ENCODE data around the gene PPP6R2. TPM values are rescaled to one million over a fixed set of nuclear protein-coding genes. Genes with fewer than 3 reads are reported as not detected.
"Not testable (repeated sequence)": the region's sequence is repeated elsewhere in the genome, so short reads cannot be mapped to it uniquely, and the experiment has no call there.

PPP6R2 gene
- total RNA-seq, 2 experiments from 2014 or later: 38.3 to 41.2 TPM

DNA sequence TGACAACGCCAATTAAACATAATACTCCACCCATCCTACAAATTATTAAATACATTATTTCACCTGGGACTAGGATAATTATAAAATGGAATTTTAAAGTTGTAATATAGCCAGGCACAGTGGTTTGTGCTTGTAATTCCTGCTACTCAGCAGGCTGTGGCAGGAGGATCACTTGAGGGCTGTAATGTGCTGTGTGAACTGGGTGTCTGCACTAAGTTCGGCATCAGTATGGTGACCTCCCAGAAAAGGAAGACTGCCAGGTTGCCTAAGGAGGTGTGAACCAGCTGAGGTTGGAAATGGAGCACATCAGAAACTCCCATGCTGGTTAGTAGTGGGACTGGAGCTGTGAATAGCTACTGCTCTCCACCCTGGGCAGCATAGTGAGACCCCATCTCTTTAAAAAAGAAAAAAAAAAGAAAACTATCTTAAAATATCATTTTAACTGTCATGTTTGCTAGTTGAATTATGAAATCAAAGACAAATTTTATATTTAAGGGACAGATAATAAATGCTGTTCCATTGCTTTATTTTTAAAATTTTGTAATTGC, 28.0 kb downstream of the PPP6R2 start:
- no peaks in the 10 kb centered on the region for H3K9me3 Mint-ChIP-seq
- H3K4me1 Mint-ChIP-seq: peaks cover 12% of the 10 kb centered on the region
- no peaks in the 10 kb centered on the region for H3K27me3 Mint-ChIP-seq
- no peak for DNase-seq
- no peak overlapping the region for H3K27ac Mint-ChIP-seq
- H3K4me3 Mint-ChIP-seq: no peak overlapping the region
- peaks cover 17% of the 10 kb centered on the region for H3K36me3 Mint-ChIP-seq

DNA sequence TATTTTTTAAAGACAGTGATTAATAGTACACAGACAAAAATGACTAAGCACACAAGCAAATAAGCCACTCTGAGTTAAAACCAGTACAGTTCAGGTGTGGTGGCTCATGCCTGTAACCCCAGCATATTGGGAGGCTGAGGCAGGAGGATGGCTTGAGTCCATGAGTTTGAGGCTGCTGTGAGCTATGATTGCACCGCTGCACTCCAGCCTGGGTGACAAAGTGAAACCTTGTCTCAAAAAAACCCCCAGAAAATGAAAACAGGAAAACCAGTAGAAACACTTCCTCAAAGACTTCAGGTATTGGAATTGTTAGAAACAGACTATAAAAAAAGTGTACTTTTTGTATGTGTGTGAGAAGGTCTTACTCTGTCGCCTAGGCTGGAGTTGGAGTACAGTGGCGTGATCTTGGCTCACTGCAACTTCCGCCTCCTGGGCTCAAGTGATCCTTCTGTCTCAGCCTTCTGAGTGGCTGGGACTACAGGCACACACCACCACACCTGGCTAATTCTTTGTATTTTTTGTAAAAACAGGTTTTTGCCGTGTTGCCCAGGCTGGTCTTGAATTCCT, 33.0 kb downstream of the PPP6R2 start:
- no peak overlapping the region for H3K4me3 Mint-ChIP-seq

DNA sequence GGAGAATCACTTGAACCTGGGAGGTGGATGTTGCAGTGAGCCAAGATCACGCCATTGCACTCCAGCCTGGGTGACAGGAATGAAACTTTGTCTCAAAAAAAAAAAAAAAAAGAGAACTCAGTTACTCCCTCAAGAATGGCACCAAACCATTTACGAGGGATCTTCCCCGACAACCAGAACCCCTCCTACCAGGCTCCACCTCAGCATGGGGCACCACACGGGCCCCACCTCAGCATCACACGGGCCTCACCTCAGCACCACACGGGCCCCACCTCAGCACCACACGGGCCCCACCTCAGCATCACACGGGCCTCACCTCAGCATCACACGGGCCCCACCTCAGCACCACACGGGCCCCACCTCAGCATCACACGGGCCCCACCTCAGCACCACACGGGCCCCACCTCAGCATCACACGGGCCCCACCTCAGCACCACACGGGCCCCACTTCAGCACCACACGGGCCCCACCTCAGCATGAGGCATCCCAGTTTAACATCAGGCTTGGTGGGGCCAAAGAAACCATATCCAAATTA, 38.0 kb downstream of the PPP6R2 start:
- not testable (repeated sequence) for DNase-seq, H3K9me3 Mint-ChIP-seq, H3K27ac Mint-ChIP-seq, H3K4me3 Mint-ChIP-seq, H3K27me3 Mint-ChIP-seq, H3K36me3 Mint-ChIP-seq, H3K4me1 Mint-ChIP-seq

More for the DNA sequence above, 33.0 kb downstream of the PPP6R2 start:
- Mint-ChIP-seq H3K27me3 (no peaks in the 10 kb centered on the region), H3K27ac (peak overlapping the region; percentile 63), H3K9me3 (no peaks in the 10 kb centered on the region), H3K36me3 (peaks cover 19% of the 10 kb centered on the region), H3K4me1 (peaks cover 10% of the 10 kb centered on the region)
- no peak for DNase-seq

DNA sequence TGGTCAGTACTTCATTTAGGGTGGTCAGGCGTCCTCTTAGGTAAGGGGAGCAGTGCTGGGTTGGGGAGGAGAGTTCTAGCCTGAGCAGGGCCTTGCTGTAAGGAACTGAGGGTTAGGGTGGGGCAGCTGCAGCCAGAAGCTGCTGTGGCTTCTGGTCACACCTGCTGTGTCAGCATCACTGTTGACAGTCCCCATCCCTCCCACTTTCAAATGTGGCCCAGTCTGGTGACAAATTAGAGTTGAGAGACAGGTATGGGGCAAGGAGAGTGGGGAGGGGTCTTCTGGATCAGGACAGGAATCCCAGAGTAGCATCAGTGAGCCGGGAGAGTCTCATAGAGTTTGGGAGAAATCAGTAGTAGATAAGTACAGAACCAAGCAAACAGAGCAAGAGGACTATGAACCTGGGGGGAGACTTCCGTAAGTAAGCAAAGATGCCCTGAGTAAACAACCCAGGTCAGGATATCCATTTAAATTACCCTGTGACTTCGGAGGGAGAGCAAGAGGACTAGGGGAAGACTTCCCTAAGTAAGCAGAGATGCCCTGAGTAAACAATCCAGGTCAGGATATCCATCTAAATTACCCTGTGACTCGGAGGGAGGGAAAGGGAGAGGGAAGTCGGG, 53.7 kb downstream of the PPP6R2 start:
- Mint-ChIP-seq H3K27me3 (no peaks in the 10 kb centered on the region), H3K4me3 (no peak overlapping the region), H3K36me3 (peaks cover 10% of the 10 kb centered on the region), H3K9me3 (no peaks in the 10 kb centered on the region), H3K4me1 (peaks cover 13% of the 10 kb centered on the region), H3K27ac (peak overlapping the region; percentile 2)
- no peak for DNase-seq

DNA sequence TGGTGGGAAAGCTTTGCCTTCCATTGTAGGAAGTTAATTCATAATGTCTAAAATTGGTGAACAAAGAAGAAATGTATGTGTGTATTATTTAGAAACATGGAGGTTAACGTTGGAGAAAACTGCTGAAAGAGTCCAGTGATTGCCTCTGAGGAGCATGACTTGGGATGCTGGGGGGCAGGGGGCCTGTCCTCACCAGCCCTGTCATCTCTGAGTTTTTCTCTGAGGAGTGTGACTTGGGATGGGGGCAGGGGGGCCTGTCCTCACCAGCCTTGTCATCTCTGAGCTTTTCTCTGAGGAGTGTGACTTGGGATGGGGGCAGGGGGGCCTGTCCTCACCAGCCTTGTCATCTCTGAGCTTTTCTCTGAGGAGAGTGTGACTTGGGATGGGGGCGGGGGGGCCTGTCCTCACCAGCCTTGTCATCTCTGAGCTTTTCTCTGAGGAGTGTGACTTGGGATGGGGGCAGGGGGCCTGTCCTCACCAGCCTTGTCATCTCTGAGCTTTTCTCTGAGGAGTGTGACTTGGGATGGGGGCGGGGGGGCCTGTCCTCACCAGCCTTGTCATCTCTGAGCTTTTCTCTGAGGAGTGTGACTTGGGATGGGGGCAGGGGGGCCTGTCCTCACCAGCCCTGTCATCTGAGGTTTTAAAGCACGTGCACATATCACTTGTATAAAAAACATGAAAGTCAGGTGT, 54.4 kb downstream of the PPP6R2 start:
- peaks cover 10% of the 10 kb centered on the region for H3K36me3 Mint-ChIP-seq
- peaks cover 13% of the 10 kb centered on the region for H3K4me1 Mint-ChIP-seq
- H3K9me3 Mint-ChIP-seq, H3K27ac Mint-ChIP-seq, H3K4me3 Mint-ChIP-seq, DNase-seq, H3K27me3 Mint-ChIP-seq: not testable (repeated sequence)

DNA sequence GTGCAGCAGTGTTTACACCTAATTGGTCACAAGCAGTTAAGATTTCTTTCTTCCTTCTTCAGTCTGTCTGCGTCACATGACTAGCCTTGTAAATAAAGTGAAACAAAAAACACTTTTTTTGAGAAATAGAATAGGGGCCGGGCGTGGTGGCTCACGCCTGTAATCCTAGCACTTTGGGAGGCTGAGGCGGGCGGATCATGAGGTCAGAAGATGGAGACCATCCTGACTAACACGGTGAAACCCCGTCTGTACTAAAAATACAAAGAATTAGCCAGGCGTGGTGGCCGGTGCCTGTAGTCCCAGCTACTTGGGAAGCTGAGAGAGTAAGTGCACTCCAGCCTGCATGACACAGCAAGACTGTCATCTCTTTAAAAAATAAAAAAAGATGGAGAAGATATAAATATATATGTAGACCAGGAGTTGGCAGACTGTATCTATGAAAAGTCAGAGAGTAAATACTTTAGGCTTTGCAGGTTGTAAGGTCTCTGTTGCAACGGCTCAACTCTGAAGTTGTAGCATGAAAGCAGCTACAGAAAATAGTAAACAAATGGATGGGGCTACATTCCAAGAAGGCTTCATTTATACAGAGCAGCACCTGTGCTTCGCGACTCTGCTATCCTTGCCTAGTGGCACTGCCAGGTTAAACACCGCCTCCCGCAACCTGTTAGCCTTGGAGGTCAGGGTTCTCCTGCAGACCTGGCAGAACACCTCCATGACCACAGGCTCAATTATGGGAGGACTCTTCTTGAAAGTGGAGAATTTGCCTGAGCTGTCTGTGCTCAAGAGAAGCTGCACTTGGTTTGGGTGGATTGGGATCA, 55.9 kb downstream of the PPP6R2 start:
- Mint-ChIP-seq H3K36me3 (peaks cover 3% of the 10 kb centered on the region), H3K4me1 (peaks cover 13% of the 10 kb centered on the region), H3K27ac (peak overlapping the region; percentile 34), H3K9me3 (no peaks in the 10 kb centered on the region), H3K27me3 (no peaks in the 10 kb centered on the region), H3K4me3 (no peak overlapping the region)
- DNase-seq: no peak

DNA sequence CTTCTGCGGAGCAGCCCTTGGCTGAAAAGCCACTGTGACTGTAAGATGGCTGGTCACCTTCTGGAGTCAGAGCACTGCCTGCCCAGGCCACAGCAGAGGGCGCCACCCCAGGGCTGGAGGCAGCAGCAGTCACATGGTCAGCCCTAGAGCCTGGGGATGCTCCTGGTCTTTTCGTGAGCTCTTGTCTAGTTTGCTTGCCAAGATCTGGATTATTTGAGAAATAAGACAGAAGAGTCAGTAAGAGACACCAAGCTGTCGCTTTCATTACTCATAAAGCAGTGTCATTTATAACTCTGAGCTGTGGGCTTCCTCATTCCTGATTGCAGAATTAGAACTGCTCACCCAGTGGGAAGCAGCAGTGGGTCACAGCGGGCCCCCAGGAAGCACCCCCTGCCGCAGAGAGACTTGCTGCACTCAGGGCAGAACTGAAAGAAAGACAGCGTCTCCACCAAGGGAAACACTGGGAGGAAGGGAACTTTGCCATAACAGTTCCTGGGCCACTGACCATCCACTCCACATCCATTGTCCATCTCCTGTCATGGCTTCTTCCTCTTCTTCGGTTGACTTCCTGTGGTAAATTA, 56.7 kb downstream of the PPP6R2 start:
- peak; percentile 28 for DNase-seq
- Mint-ChIP-seq H3K27ac (peak overlapping the region; percentile 68), H3K4me3 (no peak overlapping the region), H3K27me3 (no peaks in the 10 kb centered on the region), H3K4me1 (peaks cover 13% of the 10 kb centered on the region), H3K9me3 (no peaks in the 10 kb centered on the region), H3K36me3 (peaks cover 2% of the 10 kb centered on the region)

DNA sequence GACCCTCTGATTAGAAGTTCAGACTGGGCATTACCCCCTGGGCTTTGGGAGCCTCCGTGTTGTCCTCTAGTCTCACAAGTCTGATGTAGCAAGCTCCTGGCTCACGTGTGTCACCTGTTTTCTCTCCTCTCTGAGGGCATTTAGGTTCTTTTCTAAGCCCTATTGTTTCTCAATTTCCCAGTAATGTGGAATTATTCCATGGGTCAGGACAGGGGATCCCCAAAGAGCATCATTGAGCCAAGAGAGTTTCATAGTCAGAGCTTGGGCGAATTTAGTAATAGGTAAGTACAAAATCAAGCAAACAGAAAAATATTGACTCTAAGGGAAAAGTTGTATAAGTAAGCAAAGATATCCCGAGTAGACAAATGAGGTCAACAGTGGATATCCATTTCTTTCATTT, 57.3 kb downstream of the PPP6R2 start:
- no peaks in the 10 kb centered on the region for H3K9me3 Mint-ChIP-seq
- peaks cover 2% of the 10 kb centered on the region for H3K36me3 Mint-ChIP-seq
- no peak overlapping the region for H3K4me3 Mint-ChIP-seq
- H3K27me3 Mint-ChIP-seq: no peaks in the 10 kb centered on the region
- no peak for DNase-seq
- H3K4me1 Mint-ChIP-seq: peaks cover 13% of the 10 kb centered on the region
- H3K27ac Mint-ChIP-seq: peak overlapping the region; percentile 68

DNA sequence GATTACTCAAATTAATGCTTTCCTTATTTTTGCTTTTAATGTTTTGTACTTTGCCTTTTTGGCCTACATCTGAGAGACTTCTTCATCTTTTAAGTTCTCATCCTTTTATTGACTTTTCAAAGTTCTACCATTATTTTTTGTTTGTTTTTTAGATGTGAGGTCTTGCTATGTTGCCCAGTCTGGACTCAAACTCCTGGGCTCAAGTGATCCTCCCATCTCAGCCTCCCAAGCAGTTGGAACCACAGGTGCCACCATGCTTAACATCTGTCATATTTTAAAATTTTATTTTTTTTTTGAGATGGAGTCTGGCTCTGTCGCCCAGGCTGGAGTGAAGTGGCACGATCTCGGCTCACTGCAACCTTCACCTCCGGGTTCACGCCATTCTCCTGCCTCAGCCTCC, 57.8 kb downstream of the PPP6R2 start:
- Mint-ChIP-seq H3K9me3 (no peaks in the 10 kb centered on the region), H3K36me3 (peaks cover 2% of the 10 kb centered on the region), H3K4me1 (peaks cover 13% of the 10 kb centered on the region), H3K4me3 (no peak overlapping the region), H3K27ac (no peak overlapping the region), H3K27me3 (no peaks in the 10 kb centered on the region)
- DNase-seq: no peak

DNA sequence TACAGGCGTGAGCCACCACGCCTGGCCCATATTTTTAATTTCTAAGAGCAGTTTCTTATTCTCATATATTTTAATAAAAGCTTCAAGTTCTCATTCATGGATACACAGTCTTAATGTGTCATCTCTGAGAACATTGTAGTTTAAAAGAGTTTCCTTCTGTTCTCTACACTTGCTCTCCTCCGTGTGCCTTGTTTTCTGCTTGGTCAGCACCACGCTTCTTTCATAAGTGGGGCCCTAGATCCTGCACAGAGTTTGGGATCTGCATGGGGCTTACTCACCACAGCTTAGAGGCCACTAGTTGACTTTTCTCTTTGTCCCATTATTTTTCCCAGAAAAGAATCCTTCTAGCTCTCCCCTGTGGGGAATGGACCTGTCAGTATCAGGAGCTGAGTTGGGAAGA, 58.8 kb downstream of the PPP6R2 start:
- Mint-ChIP-seq H3K4me1 (peaks cover 13% of the 10 kb centered on the region), H3K27me3 (no peaks in the 10 kb centered on the region)

DNA sequence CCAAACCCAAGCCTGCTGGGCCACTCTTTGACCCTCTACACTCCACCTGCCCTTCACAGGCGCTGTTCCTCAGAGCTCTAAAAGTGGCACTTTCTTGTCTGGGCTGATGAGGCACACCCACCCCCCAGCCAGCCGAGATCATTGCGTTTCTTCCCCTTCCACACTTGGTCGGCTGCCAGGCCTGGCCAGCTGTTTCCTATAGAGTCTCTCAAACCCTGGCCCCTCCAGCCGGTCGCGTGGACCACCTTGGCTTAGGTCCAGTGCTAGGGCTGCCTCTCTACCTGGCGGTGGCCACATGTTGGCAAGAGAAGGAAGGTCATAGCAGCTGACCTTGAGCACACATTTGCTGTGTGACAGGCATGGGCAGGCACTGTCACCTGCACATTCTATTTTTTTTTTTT, 60.6 kb downstream of the PPP6R2 start:
- Mint-ChIP-seq H3K36me3 (peaks cover 6% of the 10 kb centered on the region), H3K9me3 (no peaks in the 10 kb centered on the region), H3K27me3 (no peaks in the 10 kb centered on the region), H3K27ac (no peak overlapping the region), H3K4me3 (no peak overlapping the region), H3K4me1 (peaks cover 13% of the 10 kb centered on the region)
- no peak for DNase-seq

More for the DNA sequence above, 58.8 kb downstream of the PPP6R2 start:
- DNase-seq: no peak
- no peak overlapping the region for H3K4me3 Mint-ChIP-seq
- peaks cover 2% of the 10 kb centered on the region for H3K36me3 Mint-ChIP-seq
- no peaks in the 10 kb centered on the region for H3K9me3 Mint-ChIP-seq
- H3K27ac Mint-ChIP-seq: no peak overlapping the region

DNA sequence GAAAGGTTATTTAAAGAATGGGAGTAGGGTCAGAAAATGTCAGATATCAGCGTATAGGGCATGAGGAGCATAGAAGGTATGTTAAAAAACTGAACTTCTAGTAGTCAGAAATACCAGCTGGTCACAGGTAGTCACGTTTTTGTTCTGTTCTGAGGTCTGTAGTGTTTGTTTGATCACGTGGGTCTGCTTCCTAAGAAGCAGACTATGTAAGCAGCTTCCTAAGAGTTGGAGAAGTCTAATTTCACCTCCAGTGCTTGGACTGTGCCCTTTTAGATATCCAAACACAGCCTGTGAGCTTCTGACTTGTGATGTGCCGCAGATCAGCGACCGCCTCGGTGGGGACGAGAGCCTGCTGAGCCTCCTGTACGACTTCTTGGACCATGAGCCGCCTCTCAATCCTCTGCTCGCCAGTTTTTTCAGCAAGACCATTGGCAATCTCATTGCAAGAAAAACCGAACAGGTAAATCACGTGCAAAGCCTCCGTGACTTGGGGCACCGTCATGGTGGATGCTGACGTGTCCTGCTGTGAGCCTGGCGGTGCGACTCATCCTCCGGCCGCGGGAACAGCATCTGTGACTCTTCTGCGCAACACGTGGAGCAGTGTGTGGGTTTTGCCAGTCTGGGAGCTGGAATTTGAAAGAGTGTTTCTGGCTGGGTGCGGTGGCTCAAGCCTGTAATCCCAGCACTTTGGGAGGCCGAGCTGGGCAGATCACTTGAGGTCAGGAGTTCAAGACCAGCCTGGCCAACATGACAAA, 63.5 kb downstream of the PPP6R2 start:
- Mint-ChIP-seq H3K36me3 (peaks cover 4% of the 10 kb centered on the region), H3K4me3 (no peak overlapping the region), H3K9me3 (no peaks in the 10 kb centered on the region), H3K27me3 (no peaks in the 10 kb centered on the region), H3K27ac (peak overlapping the region; percentile 38), H3K4me1 (no peaks in the 10 kb centered on the region)
- no peak for DNase-seq

DNA sequence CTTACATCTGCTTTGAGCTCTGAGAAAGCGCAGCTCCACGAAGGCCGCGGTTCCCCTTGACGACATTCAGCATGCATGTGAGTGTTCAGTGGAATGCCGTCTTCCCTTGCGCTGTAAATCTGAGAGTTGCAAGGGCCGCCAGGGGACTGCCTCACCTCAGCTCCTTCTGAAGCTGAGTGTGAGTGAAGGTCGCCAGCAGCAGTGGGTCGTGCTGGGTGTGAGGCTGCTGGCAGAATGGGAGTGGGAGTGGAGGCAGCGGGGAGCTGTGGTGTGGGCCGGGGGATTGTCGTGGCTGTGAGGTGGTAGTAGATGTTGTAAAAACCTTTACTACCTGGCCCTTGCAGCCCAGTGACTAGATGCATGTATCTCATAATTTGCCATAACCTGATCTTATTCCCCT, 65.2 kb downstream of the PPP6R2 start:
- no peaks in the 10 kb centered on the region for H3K4me1 Mint-ChIP-seq
- H3K27ac Mint-ChIP-seq: no peak overlapping the region

DNA sequence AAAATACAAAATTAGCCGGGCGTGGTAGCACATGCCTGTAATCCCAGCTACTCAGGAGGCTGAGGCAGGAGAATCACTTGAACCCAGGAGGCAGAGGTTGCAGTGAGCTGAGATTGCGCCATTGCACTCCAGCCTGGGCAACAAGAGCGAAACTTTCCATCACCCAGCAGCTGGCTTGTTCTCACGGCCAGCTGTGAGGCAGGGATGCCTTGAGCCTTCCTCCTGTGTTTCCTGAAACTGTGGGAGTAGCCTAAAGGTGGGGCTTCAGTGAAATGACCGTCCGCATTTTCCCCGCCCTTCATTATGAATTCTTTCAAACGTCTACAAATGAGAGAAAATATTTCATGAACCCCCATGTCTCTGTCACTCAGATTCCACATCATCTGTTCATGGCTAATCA, 65.8 kb downstream of the PPP6R2 start:
- not testable (repeated sequence) for H3K27ac Mint-ChIP-seq

More for the DNA sequence above, 65.2 kb downstream of the PPP6R2 start:
- Mint-ChIP-seq H3K9me3 (no peaks in the 10 kb centered on the region), H3K4me3 (no peak overlapping the region), H3K36me3 (peaks cover 4% of the 10 kb centered on the region), H3K27me3 (no peaks in the 10 kb centered on the region)
- no peak for DNase-seq

More for the DNA sequence above, 65.8 kb downstream of the PPP6R2 start:
- H3K36me3 Mint-ChIP-seq, H3K4me3 Mint-ChIP-seq, DNase-seq, H3K4me1 Mint-ChIP-seq, H3K9me3 Mint-ChIP-seq, H3K27me3 Mint-ChIP-seq: not testable (repeated sequence)

Data from activated naive CD8-positive, alpha-beta T cell treated with anti-CD3 and anti-CD28 coated beads for 36 hours (primary cell).